HG02571 (cell line): Measurements from ENCODE around the gene ATF2.

ENCODE experiments used
- ATAC-seq: cut with Tn5 transposase; IDR thresholded peaks from one replicate; pipeline ENCODE4 v1.9.1; 2021; ENCODE audit warnings: mild to moderate bottlenecking, moderate library complexity; ENCODE audit not compliant: unreplicated experiment

ATF2 gene, protein sequence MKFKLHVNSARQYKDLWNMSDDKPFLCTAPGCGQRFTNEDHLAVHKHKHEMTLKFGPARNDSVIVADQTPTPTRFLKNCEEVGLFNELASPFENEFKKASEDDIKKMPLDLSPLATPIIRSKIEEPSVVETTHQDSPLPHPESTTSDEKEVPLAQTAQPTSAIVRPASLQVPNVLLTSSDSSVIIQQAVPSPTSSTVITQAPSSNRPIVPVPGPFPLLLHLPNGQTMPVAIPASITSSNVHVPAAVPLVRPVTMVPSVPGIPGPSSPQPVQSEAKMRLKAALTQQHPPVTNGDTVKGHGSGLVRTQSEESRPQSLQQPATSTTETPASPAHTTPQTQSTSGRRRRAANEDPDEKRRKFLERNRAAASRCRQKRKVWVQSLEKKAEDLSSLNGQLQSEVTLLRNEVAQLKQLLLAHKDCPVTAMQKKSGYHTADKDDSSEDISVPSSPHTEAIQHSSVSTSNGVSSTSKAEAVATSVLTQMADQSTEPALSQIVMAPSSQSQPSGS

DNA sequence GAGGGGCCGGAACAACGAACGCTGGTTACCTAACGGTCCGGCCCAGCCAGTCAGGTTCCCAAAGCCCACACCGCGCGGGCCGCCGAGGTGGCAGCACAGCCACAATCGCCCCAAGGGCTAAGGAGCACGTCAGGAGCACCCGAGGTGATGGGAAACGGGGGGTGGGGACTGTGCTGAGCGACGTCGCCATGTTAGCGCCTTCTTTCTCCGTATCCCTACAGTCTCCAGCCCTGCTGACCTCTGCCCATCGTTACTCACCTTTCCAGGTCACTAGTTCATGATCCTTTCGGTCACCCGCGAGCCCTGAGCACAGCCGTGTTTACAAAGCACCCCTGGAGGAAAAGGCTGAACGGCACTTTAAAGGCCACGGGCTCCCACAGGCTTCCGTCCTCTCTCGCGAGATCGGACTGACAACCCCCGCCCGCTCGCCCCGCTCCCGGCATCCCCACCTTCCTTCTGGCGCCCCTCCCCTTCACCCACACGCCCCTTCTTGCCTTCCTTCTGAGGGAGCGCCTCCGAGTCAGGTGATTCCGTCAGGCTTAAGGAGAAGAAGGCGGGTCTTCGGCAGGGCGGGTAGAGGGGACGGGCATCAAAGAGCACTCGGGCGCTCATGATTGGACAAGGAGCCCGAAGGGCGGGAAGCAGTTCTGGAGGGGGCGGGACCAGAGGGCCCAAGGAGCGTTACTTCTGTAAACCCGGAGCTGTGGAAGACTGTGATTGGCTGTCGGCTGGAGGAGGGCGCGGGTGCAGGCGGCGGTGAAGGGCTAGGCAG is at the start of gene ATF2:
Gene ATF2, minus strand, starts transcription at position 412 of the 772 bp plus-strand sequence. CDS start 31,760 bp downstream, outside the sequence.
- ATAC-seq = peak; percentile 93

- ATAC-seq = no peak
Measured at GRCh38 chr2:175207741-175208438, 39.9 kb upstream of the ATF2 start.

- ATAC-seq = no peak
Measured at GRCh38 chr2:175206866-175207265, 38.9 kb upstream of the ATF2 start.

DNA sequence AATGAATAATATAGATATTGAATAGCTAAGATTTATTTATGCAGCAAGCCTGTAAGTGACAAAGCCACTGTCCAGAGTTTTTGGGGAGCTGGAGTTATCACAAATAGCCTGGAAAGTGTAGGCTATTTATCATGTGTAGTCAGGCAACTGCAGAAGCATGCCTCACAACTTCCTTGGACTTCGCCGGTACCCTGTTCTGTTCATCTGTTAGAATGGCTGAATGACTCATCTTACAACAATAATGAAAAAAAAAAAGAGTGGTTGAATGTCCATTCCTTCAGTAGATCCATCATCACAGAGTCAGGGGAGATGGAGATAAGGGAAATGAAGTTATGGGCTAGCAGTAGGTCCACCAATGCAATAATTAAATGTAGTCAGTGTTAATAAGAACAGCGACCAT is 37.5 kb upstream of the ATF2 start:
- ATAC-seq = no peak

GRCh38 chr2:175203621-175204496 is 35.9 kb upstream of the ATF2 start:
- peak; percentile 74 for ATAC-seq

- no peak for ATAC-seq
Measured at GRCh38 chr2:175195012-175195411, 27.0 kb upstream of the ATF2 start.

- ATAC-seq = no peak
Measured at GRCh38 chr2:175188761-175189160, 20.8 kb upstream of the ATF2 start.

GRCh38 chr2:175187378-175187777 is 19.4 kb upstream of the ATF2 start:
- ATAC-seq = no peak

DNA sequence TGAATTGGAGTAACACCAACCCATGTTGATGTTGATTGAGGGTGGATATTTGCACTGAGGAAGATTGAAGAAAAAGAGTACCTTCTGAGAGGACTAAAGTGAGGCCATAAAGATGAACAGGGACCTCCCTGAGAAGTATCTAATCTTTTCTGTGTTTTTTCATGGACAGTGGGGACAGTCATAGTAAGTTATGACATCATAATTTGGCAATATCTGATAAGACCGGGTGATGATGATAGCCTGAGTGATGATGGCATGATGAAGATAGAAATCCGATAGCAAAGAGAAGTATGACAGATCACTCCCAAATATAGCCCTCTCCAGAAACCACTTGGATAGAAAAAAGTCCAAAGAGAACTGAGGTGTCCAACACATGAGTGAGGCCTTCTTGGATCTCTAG is 15.7 kb upstream of the ATF2 start:
- no peak for ATAC-seq

DNA sequence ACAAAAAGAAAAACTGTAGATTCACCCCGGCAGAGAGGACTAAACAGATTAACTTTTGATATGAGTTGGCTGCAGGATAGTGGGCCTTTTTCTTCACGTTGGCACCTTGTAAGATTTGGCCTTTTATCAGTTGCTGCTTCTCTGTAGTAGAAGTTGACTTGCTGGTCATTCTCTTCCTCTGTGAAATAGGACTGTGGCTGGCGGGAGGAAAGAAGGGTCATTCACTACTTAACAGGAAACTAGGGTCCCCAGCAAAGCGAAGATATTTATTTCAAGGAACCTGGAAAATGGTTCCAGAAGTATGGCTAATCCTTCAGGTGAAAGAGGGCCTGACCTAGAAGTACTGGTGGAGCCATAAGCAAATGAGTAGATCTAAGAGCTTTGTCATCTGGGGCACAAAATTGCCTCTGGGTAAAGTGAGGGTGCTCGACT is 13.9 kb upstream of the ATF2 start:
- ATAC-seq = no peak

- ATAC-seq = peak; percentile 93
Measured at GRCh38 chr2:175181104-175181876, 13.3 kb upstream of the ATF2 start, which contains the start of gene ATP5MC3. Gene ATP5MC3, minus strand, starts transcription at chr2:175181710. Its CDS starts 317 bp downstream, at chr2:175181393.

DNA sequence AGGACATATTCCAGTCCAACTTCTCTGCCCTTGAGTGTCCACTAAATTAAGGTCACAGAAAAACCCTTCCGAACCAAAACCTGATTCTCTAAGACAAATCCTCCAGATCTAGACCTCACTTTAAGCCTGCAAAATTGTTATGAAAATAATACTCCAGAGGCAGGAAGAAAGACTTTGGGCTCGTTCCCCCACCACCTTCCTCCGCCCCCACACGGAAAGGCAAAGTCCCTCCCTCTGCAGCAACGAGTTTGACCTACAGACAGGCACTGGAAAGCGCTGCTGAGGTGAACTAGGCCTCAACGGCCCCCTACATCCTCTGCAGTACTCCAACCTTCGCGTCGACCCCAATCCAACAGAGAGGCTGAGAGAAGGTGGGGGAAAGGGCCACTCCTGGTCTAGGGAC is 12.7 kb upstream of the ATF2 start:
- ATAC-seq = peak; percentile 49

DNA sequence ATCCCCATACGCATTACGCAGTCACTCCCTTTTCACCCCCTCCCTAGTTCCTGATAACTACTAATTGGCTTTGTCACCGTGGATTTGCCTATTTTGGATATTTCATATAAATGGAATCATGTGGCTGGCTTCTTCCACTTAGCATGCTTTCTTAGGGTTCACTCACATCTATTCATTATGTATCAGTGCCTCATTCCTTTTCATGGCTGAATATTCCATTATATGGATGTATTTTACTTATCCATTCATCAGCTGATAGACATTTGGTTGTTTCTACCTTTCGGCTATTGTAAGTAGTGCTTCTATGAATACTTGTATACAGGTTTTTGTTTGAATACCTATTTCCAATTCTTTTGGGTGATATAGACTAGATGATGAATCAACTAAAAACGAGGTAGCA is 8.6 kb upstream of the ATF2 start:
- no peak for ATAC-seq

DNA sequence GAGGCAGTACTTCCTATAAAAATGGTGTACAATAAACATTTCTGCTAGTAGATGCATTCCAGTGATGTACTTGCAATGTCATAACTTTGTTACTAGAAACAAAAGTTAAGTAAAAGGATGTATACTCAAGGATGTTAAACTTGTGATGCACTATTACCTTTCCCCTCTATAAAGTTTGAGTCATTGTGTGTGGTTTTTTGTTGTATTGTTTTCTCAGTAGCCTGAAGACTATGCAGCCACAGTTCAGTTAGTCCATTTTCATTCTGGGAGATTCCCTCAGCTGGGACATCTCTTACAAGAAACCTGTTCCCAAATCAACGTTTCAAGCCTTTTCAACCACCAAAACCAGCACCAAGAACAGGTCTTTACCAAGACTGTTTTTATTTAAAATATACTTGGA is 7.9 kb upstream of the ATF2 start:
- no peak for ATAC-seq

- ATAC-seq = no peak
Measured at GRCh38 chr2:175175320-175175719, 7.3 kb upstream of the ATF2 start.

DNA sequence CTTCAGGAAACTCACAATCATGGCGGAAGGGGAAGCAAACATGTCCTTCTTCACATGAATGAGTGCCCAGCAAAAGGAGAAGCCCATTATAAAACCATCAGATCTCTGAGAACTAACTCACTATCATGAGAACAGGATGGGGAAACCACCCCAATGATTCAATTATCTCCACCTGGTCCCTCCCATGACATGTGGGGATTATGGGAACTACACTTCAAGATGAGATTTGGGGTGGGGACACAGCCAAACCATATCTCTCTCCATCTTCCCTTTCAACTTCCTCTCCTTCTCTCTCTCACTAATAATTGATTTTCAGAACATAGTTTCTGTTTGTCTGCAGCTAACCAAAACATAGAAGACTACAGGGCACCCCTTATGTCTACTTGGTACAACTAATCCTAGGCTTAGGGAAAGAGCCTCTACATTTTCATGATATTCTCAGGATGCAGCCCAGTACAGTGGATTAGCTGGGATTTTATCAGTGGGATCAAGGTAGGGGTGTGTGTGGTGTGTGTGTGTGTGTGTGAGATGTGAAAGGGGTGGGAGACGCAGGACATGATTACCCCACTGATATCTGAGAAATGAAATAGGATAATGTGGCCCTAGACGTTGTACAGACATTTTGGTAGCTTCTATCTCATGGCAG is 2.8 kb upstream of the ATF2 start:
- no peak for ATAC-seq

GRCh38 chr2:175169191-175169590 is 1.2 kb upstream of the ATF2 start:
- no peak for ATAC-seq

- peak; percentile 27 for ATAC-seq
Measured at GRCh38 chr2:175168564-175168945, 552 bp upstream of the ATF2 start.
